ENCODE data around the gene LHX2.

LHX2 gene

GRCh38 chr9:124016175-124017050, 4.8 kb downstream of the LHX2 start:
- Histone ChIP-seq H3K4me3 (ENCODE audit: low read depth in 1 of 2, low read length in 2 of 2) (no peak overlapping the region), H3K4me1 (ENCODE audit: insufficient read depth, low read length) (peaks cover 38% of the 10 kb centered on the region), H3K9ac (ENCODE audit: low read length) (no peak overlapping the region)

DNA sequence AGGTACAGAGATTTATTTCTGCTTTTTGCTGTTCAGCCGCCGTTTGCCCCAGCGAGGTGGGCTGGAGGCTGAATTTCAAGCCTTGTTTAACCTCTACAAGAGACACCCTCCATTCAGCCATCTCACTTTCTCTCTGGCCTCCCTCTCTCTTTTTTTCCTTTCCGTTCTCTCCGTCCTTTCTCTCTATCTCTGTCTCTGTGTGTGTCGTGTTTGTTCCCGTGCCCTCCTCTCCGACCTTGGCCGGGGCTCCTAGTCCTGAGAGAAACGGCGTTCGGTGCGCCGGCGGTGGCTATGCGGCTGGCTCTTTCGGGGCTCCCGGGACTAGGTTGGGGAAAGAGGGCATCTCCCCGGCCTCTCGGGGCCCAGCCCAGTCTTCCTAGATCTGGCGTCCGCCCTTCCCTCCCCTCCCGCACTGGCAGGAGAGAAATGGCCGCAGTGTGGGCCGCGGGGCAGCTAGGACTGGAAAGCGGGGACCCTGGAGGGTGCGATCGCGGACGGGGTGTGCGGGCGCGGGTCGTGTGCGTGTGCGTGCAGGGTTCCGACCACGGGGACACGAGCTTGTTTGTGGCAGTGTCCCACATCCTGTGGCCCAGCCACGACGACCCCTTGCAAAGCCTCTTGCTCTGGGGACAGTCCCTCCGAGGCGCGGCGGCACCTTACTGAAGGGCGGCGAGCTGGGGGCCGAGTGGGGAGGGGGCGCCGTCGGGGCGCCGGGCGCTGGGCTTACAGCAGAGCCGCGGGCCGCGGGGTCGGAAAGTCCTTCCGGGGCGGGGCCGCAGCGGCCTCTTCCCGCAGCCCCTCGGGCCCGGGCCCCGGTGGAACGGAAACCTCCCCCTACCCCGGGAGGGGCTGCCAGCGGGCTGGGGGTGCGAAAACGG, 5.7 kb downstream of the LHX2 start:
- H3K4me3 ChIP-seq (ENCODE audit: low read depth in 1 of 2, low read length in 2 of 2), result peak overlapping the region in 1 of 2 donors; percentile 27
- H3K27me3 ChIP-seq (ENCODE audit: control insufficient read depth in 1 of 2, insufficient read depth in 2 of 2, low read length in 2 of 2), result peaks cover 89 to 100% of the 10 kb centered on the region in 2 donors
- H3K4me1 ChIP-seq (ENCODE audit: insufficient read depth, low read length), result peaks cover 36% of the 10 kb centered on the region
- H3K9me3 ChIP-seq (ENCODE audit: low read length), result no peaks in the 10 kb centered on the region
- no peak overlapping the region for H3K27ac ChIP-seq (ENCODE audit: low read depth, low read length)
- no peak overlapping the region for H3K9ac ChIP-seq (ENCODE audit: low read length)
- H3K36me3 ChIP-seq (ENCODE audit: insufficient read depth, low read length), result no peaks in the 10 kb centered on the region

More at GRCh38 chr9:124016175-124017050, 4.8 kb downstream of the LHX2 start:
- Histone ChIP-seq H3K36me3 (ENCODE audit: insufficient read depth, low read length) (no peaks in the 10 kb centered on the region), H3K9me3 (ENCODE audit: low read length) (no peaks in the 10 kb centered on the region), H3K27me3 (ENCODE audit: control insufficient read depth in 1 of 2, insufficient read depth in 2 of 2, low read length in 2 of 2) (peaks cover 81 to 100% of the 10 kb centered on the region in 2 donors), H3K27ac (ENCODE audit: low read depth, low read length) (no peak overlapping the region)

- H3K36me3 ChIP-seq (ENCODE audit: insufficient read depth, low read length), result no peaks in the 10 kb centered on the region
- peak overlapping the region in 1 of 2 donors; percentile 13 for H3K4me3 ChIP-seq (ENCODE audit: low read depth in 1 of 2, low read length in 2 of 2)
- H3K27ac ChIP-seq (ENCODE audit: low read depth, low read length), result no peak overlapping the region
- H3K27me3 ChIP-seq (ENCODE audit: control insufficient read depth in 1 of 2, insufficient read depth in 2 of 2, low read length in 2 of 2), result peaks cover 92 to 100% of the 10 kb centered on the region in 2 donors
- H3K4me1 ChIP-seq (ENCODE audit: insufficient read depth, low read length), result peaks cover 28% of the 10 kb centered on the region
- H3K9ac ChIP-seq (ENCODE audit: low read length), result no peak overlapping the region
- no peaks in the 10 kb centered on the region for H3K9me3 ChIP-seq (ENCODE audit: low read length)
These were observed 6.6 kb downstream of the LHX2 start for GRCh38 chr9:124017929-124018729.

DNA sequence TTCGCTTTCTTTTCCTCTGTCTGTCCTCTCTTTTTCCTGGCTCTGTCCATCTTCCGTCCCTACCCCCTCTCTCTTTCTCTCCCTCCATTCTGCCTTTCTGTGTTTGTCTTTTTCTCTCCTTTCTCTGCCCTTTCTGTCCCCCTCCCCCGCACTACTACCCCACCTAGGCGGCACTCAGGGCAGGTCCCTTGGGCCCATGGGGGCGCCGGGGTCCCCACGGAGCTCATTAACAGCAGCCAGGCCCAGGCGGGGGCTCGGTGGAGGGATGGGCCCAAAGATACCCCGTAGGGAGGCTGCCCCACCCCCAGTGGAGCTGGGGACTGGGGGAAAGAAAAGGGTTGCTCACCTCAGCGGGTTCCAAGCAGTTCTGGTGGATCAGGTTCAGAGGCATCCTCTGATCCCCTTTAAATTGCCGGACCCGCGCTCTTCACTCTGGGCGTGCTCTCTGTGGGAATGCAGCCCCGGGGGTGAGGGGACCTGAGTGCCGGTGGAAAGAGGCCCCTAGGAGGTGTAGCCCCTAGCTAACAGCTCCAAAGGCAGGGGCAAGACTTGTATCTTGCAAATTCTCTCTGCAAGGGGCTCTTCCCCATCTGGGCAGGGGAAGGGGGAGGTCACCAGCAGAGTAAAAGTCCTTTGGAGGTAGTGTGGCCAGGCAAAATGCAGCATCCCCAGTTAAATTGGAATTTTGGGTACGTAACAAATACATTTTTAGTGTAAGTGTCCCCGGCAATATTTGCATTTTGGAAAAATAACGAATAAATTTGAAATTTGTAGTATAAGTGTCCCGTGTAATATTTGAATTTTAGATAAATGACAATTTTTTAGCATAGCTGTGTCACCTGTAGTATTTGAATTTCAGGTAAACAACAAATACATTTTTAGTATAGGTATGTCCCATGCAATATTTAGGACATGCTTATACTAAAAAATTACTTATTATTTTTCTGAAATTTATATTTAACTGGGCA, 7.4 kb downstream of the LHX2 start:
- no peak overlapping the region for H3K9ac ChIP-seq (ENCODE audit: low read length)
- peaks cover 87 to 100% of the 10 kb centered on the region in 2 donors for H3K27me3 ChIP-seq (ENCODE audit: control insufficient read depth in 1 of 2, insufficient read depth in 2 of 2, low read length in 2 of 2)
- no peak overlapping the region for H3K27ac ChIP-seq (ENCODE audit: low read depth, low read length)
- peaks cover 26% of the 10 kb centered on the region for H3K4me1 ChIP-seq (ENCODE audit: insufficient read depth, low read length)
- H3K4me3 ChIP-seq (ENCODE audit: low read depth in 1 of 2, low read length in 2 of 2), result no peak overlapping the region
- H3K36me3 ChIP-seq (ENCODE audit: insufficient read depth, low read length), result no peaks in the 10 kb centered on the region
- H3K9me3 ChIP-seq (ENCODE audit: low read length), result no peaks in the 10 kb centered on the region

GRCh38 chr9:124019771-124020519, 8.4 kb downstream of the LHX2 start:
- no peak overlapping the region for H3K27ac ChIP-seq (ENCODE audit: low read depth, low read length)
- no peaks in the 10 kb centered on the region for H3K9me3 ChIP-seq (ENCODE audit: low read length)
- no peak overlapping the region for H3K9ac ChIP-seq (ENCODE audit: low read length)
- no peaks in the 10 kb centered on the region for H3K36me3 ChIP-seq (ENCODE audit: insufficient read depth, low read length)
- no peak overlapping the region for H3K4me3 ChIP-seq (ENCODE audit: low read depth in 1 of 2, low read length in 2 of 2)
- H3K27me3 ChIP-seq (ENCODE audit: control insufficient read depth in 1 of 2, insufficient read depth in 2 of 2, low read length in 2 of 2), result peaks cover 84 to 93% of the 10 kb centered on the region in 2 donors
- peaks cover 26% of the 10 kb centered on the region for H3K4me1 ChIP-seq (ENCODE audit: insufficient read depth, low read length)

GRCh38 chr9:124020520-124021384, 9.2 kb downstream of the LHX2 start:
- Histone ChIP-seq H3K4me3 (ENCODE audit: low read depth in 1 of 2, low read length in 2 of 2) (no peak overlapping the region), H3K36me3 (ENCODE audit: insufficient read depth, low read length) (no peaks in the 10 kb centered on the region), H3K27me3 (ENCODE audit: control insufficient read depth in 1 of 2, insufficient read depth in 2 of 2, low read length in 2 of 2) (peaks cover 76 to 85% of the 10 kb centered on the region in 2 donors), H3K27ac (ENCODE audit: low read depth, low read length) (no peak overlapping the region), H3K9me3 (ENCODE audit: low read length) (no peaks in the 10 kb centered on the region), H3K4me1 (ENCODE audit: insufficient read depth, low read length) (peaks cover 26% of the 10 kb centered on the region), H3K9ac (ENCODE audit: low read length) (no peak overlapping the region)

DNA sequence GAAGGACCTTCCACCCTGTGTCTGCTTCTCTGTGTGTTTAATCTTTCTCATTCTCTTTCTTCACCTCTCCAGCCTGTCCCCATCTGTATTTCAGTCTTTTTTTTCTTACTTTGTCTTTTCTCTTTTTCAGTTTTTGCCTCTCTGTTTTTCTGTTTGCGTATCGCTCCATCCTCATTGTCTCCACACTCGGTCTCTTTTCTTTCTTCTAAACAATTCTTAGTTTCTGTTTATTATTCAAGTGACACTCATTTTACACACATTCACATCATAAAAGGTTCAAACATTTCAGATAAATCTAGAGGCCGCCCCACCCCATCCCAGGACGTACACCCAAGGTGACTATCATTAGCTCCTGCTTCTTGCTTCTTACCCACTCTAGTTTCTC, 9.8 kb downstream of the LHX2 start:
- no peaks in the 10 kb centered on the region for H3K9me3 ChIP-seq (ENCODE audit: low read length)
- no peak overlapping the region for H3K9ac ChIP-seq (ENCODE audit: low read length)
- H3K27ac ChIP-seq (ENCODE audit: low read depth, low read length), result no peak overlapping the region
- no peaks in the 10 kb centered on the region for H3K36me3 ChIP-seq (ENCODE audit: insufficient read depth, low read length)
- H3K27me3 ChIP-seq (ENCODE audit: control insufficient read depth in 1 of 2, insufficient read depth in 2 of 2, low read length in 2 of 2), result peaks cover 71 to 79% of the 10 kb centered on the region in 2 donors
- peaks cover 25% of the 10 kb centered on the region for H3K4me1 ChIP-seq (ENCODE audit: insufficient read depth, low read length)
- no peak overlapping the region for H3K4me3 ChIP-seq (ENCODE audit: low read depth in 1 of 2, low read length in 2 of 2)

DNA sequence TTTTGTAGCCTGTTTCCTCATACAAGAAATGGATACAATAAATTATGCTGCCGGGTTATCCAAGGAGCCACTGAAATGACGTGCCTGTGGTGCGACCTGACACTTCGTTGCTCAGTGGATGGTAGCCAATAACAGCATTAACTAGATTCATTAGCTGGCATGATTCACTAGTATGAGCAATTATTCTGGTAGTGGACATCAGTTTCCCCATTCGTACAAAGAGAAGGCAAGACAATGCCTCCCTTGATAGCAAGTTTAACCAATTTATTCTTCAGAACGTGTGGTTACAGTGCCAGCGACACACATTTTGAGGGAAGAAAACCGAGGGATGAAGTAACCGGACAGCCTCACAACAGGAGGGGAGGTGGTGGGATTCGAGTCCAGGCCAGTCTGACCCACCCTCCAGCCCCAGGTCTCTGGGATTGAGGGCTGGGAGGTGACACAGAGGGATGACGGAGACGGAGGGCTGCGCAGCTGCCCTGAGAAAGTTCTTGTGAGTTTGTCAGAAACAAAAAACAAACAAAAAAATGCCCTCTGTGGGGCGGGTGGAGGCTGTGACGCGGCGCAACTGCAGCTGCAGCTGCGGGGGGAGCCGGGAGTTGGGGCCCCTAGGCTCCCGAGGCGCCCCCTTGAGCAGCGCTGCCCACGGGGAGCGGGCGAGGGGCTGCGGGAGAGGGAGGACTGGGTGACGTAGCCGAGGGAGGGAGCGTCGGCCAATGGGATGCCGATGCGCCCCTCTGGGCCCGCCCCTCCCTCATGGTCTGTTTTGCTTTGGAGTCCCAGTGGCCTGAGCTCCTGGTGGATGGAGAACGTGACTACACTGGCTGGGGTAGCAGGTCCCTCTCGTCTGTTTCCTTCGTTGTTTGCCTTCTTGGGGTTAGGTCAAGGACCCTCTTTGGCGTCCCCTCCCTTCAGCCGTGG, 10.9 kb downstream of the LHX2 start:
- H3K27ac ChIP-seq (ENCODE audit: low read depth, low read length), result no peak overlapping the region
- H3K9ac ChIP-seq (ENCODE audit: low read length), result no peak overlapping the region
- H3K27me3 ChIP-seq (ENCODE audit: control insufficient read depth in 1 of 2, insufficient read depth in 2 of 2, low read length in 2 of 2), result peaks cover 62 to 68% of the 10 kb centered on the region in 2 donors
- H3K4me3 ChIP-seq (ENCODE audit: low read depth in 1 of 2, low read length in 2 of 2), result no peak overlapping the region
- no peaks in the 10 kb centered on the region for H3K9me3 ChIP-seq (ENCODE audit: low read length)
- no peaks in the 10 kb centered on the region for H3K36me3 ChIP-seq (ENCODE audit: insufficient read depth, low read length)
- peaks cover 15% of the 10 kb centered on the region for H3K4me1 ChIP-seq (ENCODE audit: insufficient read depth, low read length)

Measured in muscle layer of colon (tissue), 2 donors.